ENCODE data around the gene COX19. TPM values are rescaled to one million over a fixed set of nuclear protein-coding genes. Genes with fewer than 3 reads are reported as not detected.

COX19 gene
- polyA plus RNA-seq, 1 donor = 33.5 TPM

- Histone ChIP-seq H3K36me3 (ENCODE audit: control insufficient read depth, insufficient read depth, low read length) (peaks cover 36% of the 10 kb centered on the region), H3K27ac (ENCODE audit: low read length) (peak overlapping the region; percentile 46), H3K27me3 (ENCODE audit: control insufficient read depth, insufficient read depth, low read length) (no peaks in the 10 kb centered on the region), H3K4me3 (ENCODE audit: low read length) (no peak overlapping the region), H3K4me1 (ENCODE audit: control insufficient read depth, insufficient read depth, low read length) (peaks cover 45% of the 10 kb centered on the region), H3K9me3 (ENCODE audit: control insufficient read depth, low read depth, low read length) (peaks cover 37% of the 10 kb centered on the region)
- no peak for DNase-seq
- WGBS (ENCODE audit: insufficient coverage, low lambda C conversion rate) = no CpG with 5 or more reads among the region's 35 CpGs
These were observed 15.8 kb upstream of the COX19 start for GRCh38 chr7:990933-991728.

GRCh38 chr7:990352-990932 is 15.1 kb upstream of the COX19 start:
- Histone ChIP-seq H3K36me3 (ENCODE audit: control insufficient read depth, insufficient read depth, low read length) (peaks cover 39% of the 10 kb centered on the region), H3K27me3 (ENCODE audit: control insufficient read depth, insufficient read depth, low read length) (no peaks in the 10 kb centered on the region), H3K27ac (ENCODE audit: low read length) (peak overlapping the region; percentile 16), H3K4me1 (ENCODE audit: control insufficient read depth, insufficient read depth, low read length) (peaks cover 52% of the 10 kb centered on the region), H3K4me3 (ENCODE audit: low read length) (no peak overlapping the region), H3K9me3 (ENCODE audit: control insufficient read depth, low read depth, low read length) (peaks cover 37% of the 10 kb centered on the region)
- no CpG with 5 or more reads among the region's 36 CpGs for WGBS (ENCODE audit: insufficient coverage, low lambda C conversion rate)
- DNase-seq = peak in 1 of 2 donors; percentile 84

GRCh38 chr7:988963-989529 is 13.7 kb upstream of the COX19 start:
- no peak for DNase-seq
- Histone ChIP-seq H3K4me1 (ENCODE audit: control insufficient read depth, insufficient read depth, low read length) (peaks cover 56% of the 10 kb centered on the region), H3K9me3 (ENCODE audit: control insufficient read depth, low read depth, low read length) (peaks cover 41% of the 10 kb centered on the region), H3K4me3 (ENCODE audit: low read length) (no peak overlapping the region), H3K27me3 (ENCODE audit: control insufficient read depth, insufficient read depth, low read length) (no peaks in the 10 kb centered on the region), H3K27ac (ENCODE audit: low read length) (no peak overlapping the region), H3K36me3 (ENCODE audit: control insufficient read depth, insufficient read depth, low read length) (peaks cover 49% of the 10 kb centered on the region)
- WGBS (ENCODE audit: insufficient coverage, low lambda C conversion rate) = no CpG with 5 or more reads among the region's 15 CpGs

- WGBS (ENCODE audit: insufficient coverage, low lambda C conversion rate) = no CpG with 5 or more reads among the region's 24 CpGs
- H3K36me3 ChIP-seq (ENCODE audit: control insufficient read depth, insufficient read depth, low read length) = peaks cover 49% of the 10 kb centered on the region
- peaks cover 54% of the 10 kb centered on the region for H3K4me1 ChIP-seq (ENCODE audit: control insufficient read depth, insufficient read depth, low read length)
- H3K4me3 ChIP-seq (ENCODE audit: low read length) = peak overlapping the region; percentile 98
- H3K27ac ChIP-seq (ENCODE audit: low read length) = peak overlapping the region; percentile 95
- no peaks in the 10 kb centered on the region for H3K27me3 ChIP-seq (ENCODE audit: control insufficient read depth, insufficient read depth, low read length)
- DNase-seq = peak in 1 of 2 donors; percentile 45
- H3K9me3 ChIP-seq (ENCODE audit: control insufficient read depth, low read depth, low read length) = peaks cover 44% of the 10 kb centered on the region
These were observed 13.1 kb upstream of the COX19 start for GRCh38 chr7:988426-988911.

GRCh38 chr7:987909-988308 is 12.6 kb upstream of the COX19 start:
- no CpG with 5 or more reads among the region's 6 CpGs for WGBS (ENCODE audit: insufficient coverage, low lambda C conversion rate)
- Histone ChIP-seq H3K9me3 (ENCODE audit: control insufficient read depth, low read depth, low read length) (peaks cover 47% of the 10 kb centered on the region), H3K27ac (ENCODE audit: low read length) (peak overlapping the region; percentile 95), H3K27me3 (ENCODE audit: control insufficient read depth, insufficient read depth, low read length) (no peaks in the 10 kb centered on the region), H3K4me1 (ENCODE audit: control insufficient read depth, insufficient read depth, low read length) (peaks cover 50% of the 10 kb centered on the region), H3K36me3 (ENCODE audit: control insufficient read depth, insufficient read depth, low read length) (peaks cover 49% of the 10 kb centered on the region), H3K4me3 (ENCODE audit: low read length) (peak overlapping the region; percentile 98)
- peak in 1 of 2 donors; percentile 32 for DNase-seq

- no CpG with 5 or more reads among the region's 56 CpGs for WGBS (ENCODE audit: insufficient coverage, low lambda C conversion rate)
- H3K27ac ChIP-seq (ENCODE audit: low read length) = peak overlapping the region; percentile 95
These were observed 11.7 kb upstream of the COX19 start for GRCh38 chr7:986766-987751.

GRCh38 chr7:985915-986741 is 10.8 kb upstream of the COX19 start:
- Histone ChIP-seq H3K36me3 (ENCODE audit: control insufficient read depth, insufficient read depth, low read length) (peaks cover 49% of the 10 kb centered on the region), H3K27me3 (ENCODE audit: control insufficient read depth, insufficient read depth, low read length) (no peaks in the 10 kb centered on the region), H3K4me3 (ENCODE audit: low read length) (peak overlapping the region; percentile 98), H3K9me3 (ENCODE audit: control insufficient read depth, low read depth, low read length) (peaks cover 47% of the 10 kb centered on the region), H3K4me1 (ENCODE audit: control insufficient read depth, insufficient read depth, low read length) (peaks cover 51% of the 10 kb centered on the region), H3K27ac (ENCODE audit: low read length) (peak overlapping the region; percentile 95)
- DNase-seq = peak in 1 of 2 donors; percentile 70
- no CpG with 5 or more reads among the region's 41 CpGs for WGBS (ENCODE audit: insufficient coverage, low lambda C conversion rate)

More at GRCh38 chr7:986766-987751, 11.7 kb upstream of the COX19 start:
- Histone ChIP-seq H3K4me1 (ENCODE audit: control insufficient read depth, insufficient read depth, low read length) (peaks cover 51% of the 10 kb centered on the region), H3K4me3 (ENCODE audit: low read length) (peak overlapping the region; percentile 98), H3K36me3 (ENCODE audit: control insufficient read depth, insufficient read depth, low read length) (peaks cover 49% of the 10 kb centered on the region), H3K9me3 (ENCODE audit: control insufficient read depth, low read depth, low read length) (peaks cover 47% of the 10 kb centered on the region), H3K27me3 (ENCODE audit: control insufficient read depth, insufficient read depth, low read length) (no peaks in the 10 kb centered on the region)
- DNase-seq = peak in 1 of 2 donors; percentile 39

GRCh38 chr7:985127-985416 is 9.7 kb upstream of the COX19 start:
- peaks cover 41% of the 10 kb centered on the region for H3K9me3 ChIP-seq (ENCODE audit: control insufficient read depth, low read depth, low read length)
- peak overlapping the region; percentile 95 for H3K27ac ChIP-seq (ENCODE audit: low read length)
- DNase-seq = no peak
- H3K4me1 ChIP-seq (ENCODE audit: control insufficient read depth, insufficient read depth, low read length) = peaks cover 51% of the 10 kb centered on the region
- peak overlapping the region; percentile 98 for H3K4me3 ChIP-seq (ENCODE audit: low read length)
- no CpG with 5 or more reads among the region's 16 CpGs for WGBS (ENCODE audit: insufficient coverage, low lambda C conversion rate)
- H3K27me3 ChIP-seq (ENCODE audit: control insufficient read depth, insufficient read depth, low read length) = no peaks in the 10 kb centered on the region
- peaks cover 49% of the 10 kb centered on the region for H3K36me3 ChIP-seq (ENCODE audit: control insufficient read depth, insufficient read depth, low read length)

GRCh38 chr7:984361-985126 is 9.2 kb upstream of the COX19 start:
- Histone ChIP-seq H3K9me3 (ENCODE audit: control insufficient read depth, low read depth, low read length) (peaks cover 37% of the 10 kb centered on the region), H3K4me1 (ENCODE audit: control insufficient read depth, insufficient read depth, low read length) (peaks cover 57% of the 10 kb centered on the region), H3K4me3 (ENCODE audit: low read length) (peak overlapping the region; percentile 98), H3K36me3 (ENCODE audit: control insufficient read depth, insufficient read depth, low read length) (peaks cover 49% of the 10 kb centered on the region), H3K27me3 (ENCODE audit: control insufficient read depth, insufficient read depth, low read length) (no peaks in the 10 kb centered on the region), H3K27ac (ENCODE audit: low read length) (peak overlapping the region; percentile 95)
- WGBS (ENCODE audit: insufficient coverage, low lambda C conversion rate) = no CpG with 5 or more reads among the region's 39 CpGs
- no peak for DNase-seq
